Activated naive CD8-positive, alpha-beta T cell treated with anti-CD3 and anti-CD28 coated beads, Interleukin-2, amount 10 ng/mL, durations not matched to agents 7 days and 5 days (primary cell): ENCODE data around the gene CACNA2D2. TPM values are rescaled to one million over a fixed set of nuclear protein-coding genes. Genes with fewer than 3 reads are reported as not detected.
"Not testable (repeated sequence)": the region's sequence is repeated elsewhere in the genome, so short reads cannot be mapped to it uniquely, and the experiment has no call there.

Experiments used
- ATAC-seq: fragments of 150-1000 bp; cut with Tn5 transposase; one replicate; pipeline ENCODE4 v1.10.0; 2021; ENCODE audit warnings: low read depth, moderate library complexity
- POLR2A ChIA-PET: fragments of 350-600 bp; sonication (Branson Sonifier 250); formaldehyde crosslinking; loops from one replicate; lab custom pipeline; 2021; ENCODE audit warnings: antibody characterized with exemption; lab: Charles Lee
- DNase-seq: peaks from one replicate; pipeline ENCODE4 v3.0.0; 2021
- H3K27ac Mint-ChIP-seq: one replicate; pipeline ENCODE4 v1.8.0; 2022; ENCODE audit warnings: mild to moderate bottlenecking, mixed read lengths
- H3K27me3 Mint-ChIP-seq: one replicate; pipeline ENCODE4 v1.8.0; 2022; ENCODE audit warnings: mild to moderate bottlenecking, moderate library complexity, mixed read lengths
- H3K36me3 Mint-ChIP-seq: one replicate; pipeline ENCODE4 v1.8.0; 2021; ENCODE audit warnings: mild to moderate bottlenecking, mixed read lengths
- H3K4me1 Mint-ChIP-seq: one replicate; pipeline ENCODE4 v1.8.0; 2021; ENCODE audit warnings: mixed read lengths
- H3K4me3 Mint-ChIP-seq: one replicate; pipeline ENCODE4 v1.8.0; 2022; ENCODE audit warnings: mild to moderate bottlenecking, moderate library complexity, mixed read lengths
- H3K9me3 Mint-ChIP-seq: one replicate; pipeline ENCODE4 v1.8.0; 2021; ENCODE audit warnings: mixed read lengths
- total RNA-seq, 2 experiments: library from RNA; stranded (reverse); gene quantifications; one replicate each; pipeline ENCODE4 v1.2.3, GENCODE V29; 2021

Gene CACNA2D2
- total RNA-seq, 2 experiments from 2014 or later: 2.1 to 2.5 TPM

DNA sequence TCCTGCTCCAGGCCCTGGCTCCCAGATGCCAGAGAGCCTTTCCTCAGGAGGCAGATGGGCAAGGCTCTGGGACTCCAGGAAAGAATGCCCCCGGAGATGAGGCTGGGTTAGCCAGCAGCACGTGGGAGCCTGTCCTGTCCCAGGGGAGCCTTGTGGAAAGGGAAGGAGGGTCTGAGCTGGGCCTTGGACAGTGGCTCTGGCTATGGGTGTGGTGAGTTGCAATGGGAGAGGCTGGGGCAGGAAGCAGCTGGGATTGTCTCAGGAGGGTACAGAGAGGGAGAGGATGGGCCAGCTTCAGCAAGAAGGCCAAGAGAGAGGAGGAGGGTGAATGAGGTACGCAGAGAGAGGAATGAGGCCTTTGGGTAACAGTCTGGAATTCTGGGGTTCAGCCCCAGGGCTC lies 17.4 kb upstream of the CACNA2D2 start:
- POLR2A ChIA-PET: no interaction called here
- Mint-ChIP-seq H3K36me3 (no peaks in the 10 kb centered on the region), H3K27ac (peak overlapping the region; percentile 17), H3K27me3 (peaks cover 4% of the 10 kb centered on the region), H3K4me3 (no peak overlapping the region), H3K4me1 (peaks cover 9% of the 10 kb centered on the region), H3K9me3 (no peaks in the 10 kb centered on the region)
- DNase-seq: no peak
- no peak for ATAC-seq

DNA sequence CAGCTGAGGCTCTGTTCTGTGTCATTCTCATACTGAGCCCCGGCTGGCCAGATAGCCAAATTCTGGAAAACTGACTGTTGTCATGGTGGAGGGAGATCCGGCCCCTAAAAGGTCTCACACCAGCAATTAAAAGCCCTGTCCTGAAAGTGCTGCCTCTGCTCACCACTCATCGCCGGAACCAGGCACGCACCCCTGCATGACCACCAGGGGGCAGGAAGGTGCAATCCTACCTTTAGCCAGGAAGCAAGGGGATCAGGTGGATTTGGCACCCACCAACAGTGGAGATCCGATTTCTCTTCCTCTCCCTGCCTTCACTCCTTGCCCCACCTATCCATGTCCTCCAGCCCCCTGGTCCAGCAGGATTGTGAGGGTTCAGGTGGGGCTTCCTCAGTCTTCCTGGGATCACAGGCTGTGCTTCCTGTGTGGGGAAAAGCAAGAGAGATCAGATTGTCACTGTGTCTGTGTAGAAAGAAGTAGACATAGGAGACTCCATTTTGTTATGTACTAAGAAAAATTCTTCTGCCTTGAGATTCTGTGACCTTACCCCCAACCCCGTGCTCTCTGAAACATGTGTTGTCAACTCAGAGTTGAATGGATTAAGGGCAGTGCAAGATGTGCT lies 16.1 kb upstream of the CACNA2D2 start:
- H3K9me3 Mint-ChIP-seq: no peaks in the 10 kb centered on the region
- no peaks in the 10 kb centered on the region for H3K36me3 Mint-ChIP-seq
- POLR2A ChIA-PET: no interaction called here
- H3K27ac Mint-ChIP-seq: no peak overlapping the region
- ATAC-seq: peak; percentile 82
- peak; percentile 79 for DNase-seq
- peaks cover 6% of the 10 kb centered on the region for H3K4me1 Mint-ChIP-seq
- no peak overlapping the region for H3K4me3 Mint-ChIP-seq
- peaks cover 9% of the 10 kb centered on the region for H3K27me3 Mint-ChIP-seq

DNA sequence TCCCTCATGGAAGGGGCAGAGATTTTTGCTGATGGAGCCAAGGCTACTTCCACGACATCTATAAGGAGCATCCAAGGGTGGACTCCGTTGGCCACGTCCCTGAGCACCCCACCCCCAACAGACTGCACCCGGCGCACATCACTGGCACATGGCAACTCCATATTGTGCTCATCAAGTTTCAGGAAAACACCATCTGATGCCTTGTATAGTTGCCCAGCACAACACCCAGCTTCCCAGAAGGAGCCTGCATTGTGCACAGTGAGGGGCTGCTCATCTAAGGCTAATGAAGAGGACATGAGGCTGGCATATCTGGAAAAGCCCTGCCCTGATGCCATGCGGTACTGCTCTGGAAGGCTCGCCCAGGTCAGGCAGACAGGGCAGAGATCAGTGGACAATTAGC lies 15.0 kb upstream of the CACNA2D2 start:
- Mint-ChIP-seq H3K27ac (no peak overlapping the region), H3K4me3 (no peak overlapping the region), H3K4me1 (peaks cover 6% of the 10 kb centered on the region), H3K27me3 (peaks cover 11% of the 10 kb centered on the region), H3K9me3 (no peaks in the 10 kb centered on the region), H3K36me3 (no peaks in the 10 kb centered on the region)
- DNase-seq (no peak), ATAC-seq (no peak)
- POLR2A ChIA-PET: interaction anchor here (0.7 kb wide), 1 partner anchor 54 kb away, joined by 4 read pairs; no protein-coding TSS in a partner anchor

DNA sequence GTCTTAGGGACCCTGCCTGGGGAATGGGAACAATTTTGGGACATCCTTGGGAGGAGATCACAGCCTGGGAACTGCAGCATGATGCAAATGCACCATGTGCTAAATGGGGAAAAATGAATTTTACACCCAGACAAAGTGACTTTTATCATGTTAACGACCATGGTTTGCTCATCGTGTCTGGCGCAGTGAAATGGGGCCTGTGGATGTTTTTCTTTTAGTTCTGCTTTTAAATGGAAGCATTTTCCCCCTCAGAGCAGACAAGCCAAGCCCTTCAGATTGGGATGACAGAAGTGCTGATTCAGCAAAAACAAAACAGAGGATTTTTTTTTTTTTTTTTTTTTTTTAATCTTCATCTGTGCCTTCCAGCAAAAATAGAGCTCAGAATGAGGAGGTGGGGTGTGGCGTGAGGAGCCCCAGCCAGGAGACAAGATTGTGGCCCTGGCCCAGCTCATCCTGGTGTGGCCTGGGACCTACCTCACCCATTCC lies 14.3 kb upstream of the CACNA2D2 start:
- peaks cover 6% of the 10 kb centered on the region for H3K4me1 Mint-ChIP-seq
- POLR2A ChIA-PET: interaction anchor here (0.7 to 1.3 kb wide), 2 partner anchors 54 to 94 kb away, joined by 3 to 4 read pairs; partner anchors contain the start of gene CISH
- no peak overlapping the region for H3K4me3 Mint-ChIP-seq
- H3K36me3 Mint-ChIP-seq: no peaks in the 10 kb centered on the region
- no peak overlapping the region for H3K27ac Mint-ChIP-seq
- DNase-seq (no peak), ATAC-seq (no peak)
- H3K27me3 Mint-ChIP-seq: peaks cover 11% of the 10 kb centered on the region
- no peaks in the 10 kb centered on the region for H3K9me3 Mint-ChIP-seq

DNA sequence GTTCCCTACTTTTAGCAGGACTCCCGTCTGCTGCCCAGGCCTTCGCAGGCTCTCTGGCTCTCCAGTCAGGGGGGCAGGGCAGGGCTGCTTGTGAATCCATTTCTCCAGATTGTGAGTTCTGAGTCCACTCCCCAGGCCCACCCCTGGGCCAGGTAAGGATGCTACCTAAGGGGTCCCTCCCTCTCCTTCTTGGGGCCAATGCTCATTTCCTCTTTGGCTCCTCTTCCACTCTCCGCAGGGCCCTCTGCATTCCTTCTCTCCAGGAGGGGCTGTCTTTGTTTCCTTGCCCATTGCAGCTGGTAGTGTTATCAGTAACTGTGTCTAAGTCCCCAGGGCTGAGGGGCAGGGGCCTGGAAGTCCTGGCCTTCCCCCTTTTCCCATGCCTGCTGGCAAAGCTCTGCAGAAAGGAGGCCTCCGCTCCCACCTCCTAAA lies 13.0 kb upstream of the CACNA2D2 start:
- Mint-ChIP-seq H3K4me3 (no peak overlapping the region), H3K36me3 (no peaks in the 10 kb centered on the region), H3K9me3 (no peaks in the 10 kb centered on the region), H3K27me3 (peaks cover 11% of the 10 kb centered on the region), H3K4me1 (peaks cover 6% of the 10 kb centered on the region), H3K27ac (no peak overlapping the region)
- DNase-seq: no peak
- ATAC-seq: no peak
- POLR2A ChIA-PET: interaction anchor here (1.3 kb wide), 1 partner anchor 96 kb away, joined by 3 read pairs; the partner anchor contains the start of gene CISH

DNA sequence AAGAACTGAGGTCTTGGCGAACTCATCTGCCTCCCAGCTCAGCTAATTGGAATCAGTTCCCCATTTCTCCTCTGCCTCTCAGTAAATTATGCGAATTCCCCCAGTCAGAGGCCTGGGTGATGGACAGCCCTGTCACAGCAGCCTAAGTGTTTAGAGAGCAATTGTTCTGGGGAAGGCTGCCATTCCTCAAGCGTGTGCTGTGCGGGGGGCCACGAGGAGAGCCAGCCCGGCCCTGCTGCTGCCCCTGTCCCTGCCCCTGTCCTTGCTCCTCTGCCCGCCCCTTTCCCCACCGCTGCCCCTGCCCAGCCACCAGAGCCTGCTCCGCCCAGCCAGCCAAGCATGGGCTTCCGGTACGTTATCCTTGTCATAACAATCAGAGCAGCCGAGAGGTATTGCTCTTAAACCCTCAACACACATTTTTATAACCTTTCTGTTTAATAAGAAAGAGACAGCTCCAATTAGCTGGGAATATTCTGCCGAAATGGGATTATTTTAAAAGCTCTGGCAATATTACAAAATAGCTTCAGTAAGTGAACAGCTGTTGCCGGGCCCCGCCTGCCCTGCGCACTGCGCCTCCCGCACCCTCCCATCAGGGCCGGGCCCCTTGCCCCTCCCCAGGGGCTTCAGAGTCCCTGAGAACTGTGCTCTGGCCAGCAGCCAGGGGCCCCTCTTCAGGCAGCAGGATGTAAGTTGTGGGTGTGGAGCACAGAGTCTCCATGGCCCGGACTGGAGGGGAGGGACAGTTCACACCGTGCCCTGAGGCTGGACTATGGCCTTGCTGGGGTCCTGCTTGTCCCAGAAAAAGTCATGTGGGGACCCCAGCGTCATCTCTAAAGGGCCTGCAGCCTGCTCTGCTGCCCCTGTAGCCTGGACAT lies 12.4 kb upstream of the CACNA2D2 start:
- H3K4me3 Mint-ChIP-seq: no peak overlapping the region
- peaks cover 11% of the 10 kb centered on the region for H3K27me3 Mint-ChIP-seq
- H3K36me3 Mint-ChIP-seq: no peaks in the 10 kb centered on the region
- POLR2A ChIA-PET: no interaction called here
- H3K4me1 Mint-ChIP-seq: peaks cover 6% of the 10 kb centered on the region
- H3K9me3 Mint-ChIP-seq: no peaks in the 10 kb centered on the region
- peak; percentile 41 for ATAC-seq
- H3K27ac Mint-ChIP-seq: no peak overlapping the region
- no peak for DNase-seq

DNA sequence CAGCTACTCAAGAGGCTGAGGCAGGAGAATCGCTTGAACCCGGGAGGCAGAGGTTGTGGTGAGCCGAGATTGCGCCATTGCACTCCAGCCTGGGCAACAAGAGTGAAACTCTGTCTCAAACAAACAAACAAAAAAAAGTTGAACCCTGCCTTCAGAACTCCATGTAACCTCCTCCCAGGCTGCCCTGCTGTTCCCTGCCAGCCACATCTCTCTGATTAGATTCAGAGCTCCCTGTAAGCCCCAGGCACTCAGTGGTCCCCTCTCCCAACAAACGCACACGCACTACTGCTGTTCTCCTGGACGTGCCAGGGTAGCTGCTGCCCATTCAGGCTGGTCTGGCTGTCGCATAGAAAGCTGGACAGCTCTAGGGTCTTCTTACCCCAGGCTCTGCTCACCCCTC lies 9.5 kb upstream of the CACNA2D2 start:
- H3K9me3 Mint-ChIP-seq, ATAC-seq, DNase-seq, H3K4me1 Mint-ChIP-seq, H3K36me3 Mint-ChIP-seq, H3K4me3 Mint-ChIP-seq, H3K27ac Mint-ChIP-seq, POLR2A ChIA-PET: not testable (repeated sequence)
- peaks cover 11% of the 10 kb centered on the region for H3K27me3 Mint-ChIP-seq

DNA sequence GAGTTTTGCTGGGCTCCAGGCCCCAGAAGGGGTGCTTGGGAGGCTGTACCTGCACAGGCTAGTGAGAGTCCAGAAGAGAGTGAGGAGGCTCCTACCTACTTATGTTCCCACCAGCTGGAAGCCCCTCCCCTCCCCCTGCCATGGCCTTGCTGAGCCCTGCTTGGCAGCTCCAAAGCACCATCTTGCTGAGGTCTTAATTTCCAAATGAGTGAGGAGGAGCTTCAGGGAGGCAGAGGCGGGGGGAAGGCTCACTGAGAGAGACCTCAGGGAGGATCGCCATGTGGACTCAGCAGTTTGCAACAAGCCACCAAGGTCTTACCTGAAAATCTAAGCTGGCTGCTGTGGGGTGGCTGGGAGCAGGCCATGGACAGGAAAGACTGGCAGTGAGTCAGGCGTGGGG lies 8.7 kb upstream of the CACNA2D2 start:
- no peak for ATAC-seq
- peaks cover 8% of the 10 kb centered on the region for H3K4me1 Mint-ChIP-seq
- no peak overlapping the region for H3K27ac Mint-ChIP-seq
- DNase-seq: no peak
- no peak overlapping the region for H3K4me3 Mint-ChIP-seq
- POLR2A ChIA-PET: no interaction called here
- H3K36me3 Mint-ChIP-seq: no peaks in the 10 kb centered on the region
- peaks cover 14% of the 10 kb centered on the region for H3K27me3 Mint-ChIP-seq
- H3K9me3 Mint-ChIP-seq: no peaks in the 10 kb centered on the region

DNA sequence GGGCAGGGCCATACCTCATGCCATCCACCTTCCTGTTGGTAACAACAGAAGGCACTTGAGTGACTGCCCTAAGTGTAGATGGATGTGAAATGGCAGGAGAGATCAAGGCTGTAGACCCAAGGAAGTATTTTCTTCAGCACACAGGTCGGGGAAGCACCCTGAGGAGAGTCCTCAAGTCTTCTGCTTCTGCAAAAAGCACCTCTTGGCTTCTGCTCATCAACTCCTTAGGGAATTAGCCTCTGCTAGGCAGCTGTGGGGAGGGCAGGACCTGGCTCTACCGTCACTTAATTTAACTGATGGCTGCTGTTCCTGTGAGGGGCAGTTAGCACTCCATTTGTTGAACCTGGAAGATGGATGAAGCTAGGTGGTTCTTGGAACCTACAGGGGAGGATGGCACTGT lies 6.9 kb upstream of the CACNA2D2 start:
- no peaks in the 10 kb centered on the region for H3K36me3 Mint-ChIP-seq
- POLR2A ChIA-PET: no interaction called here
- H3K27ac Mint-ChIP-seq: no peak overlapping the region
- ATAC-seq (no peak), DNase-seq (no peak)
- H3K9me3 Mint-ChIP-seq: no peaks in the 10 kb centered on the region
- no peak overlapping the region for H3K4me3 Mint-ChIP-seq
- peaks cover 13% of the 10 kb centered on the region for H3K27me3 Mint-ChIP-seq
- H3K4me1 Mint-ChIP-seq: peaks cover 6% of the 10 kb centered on the region

DNA sequence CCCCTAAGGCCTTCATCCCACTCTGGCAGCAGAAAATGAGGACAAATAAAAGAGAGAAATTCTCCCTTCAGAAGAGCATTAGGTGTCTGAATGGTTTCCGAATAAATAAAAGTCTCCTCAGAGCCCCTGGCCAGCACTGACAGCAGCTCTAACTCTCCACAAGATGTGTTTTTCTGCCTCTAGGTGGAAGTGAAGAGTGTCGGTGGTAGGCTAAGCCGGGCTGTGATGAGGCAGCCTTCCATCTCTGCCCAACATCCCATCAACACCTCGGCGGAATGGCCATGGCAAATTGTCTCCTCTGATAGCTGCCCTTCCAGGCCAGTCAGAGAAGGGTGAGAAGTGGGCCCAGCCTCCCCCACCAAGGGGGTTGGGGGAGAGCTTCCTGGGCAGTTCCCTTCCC lies 6.3 kb upstream of the CACNA2D2 start:
- peaks cover 13% of the 10 kb centered on the region for H3K27me3 Mint-ChIP-seq
- no peaks in the 10 kb centered on the region for H3K36me3 Mint-ChIP-seq
- H3K4me1 Mint-ChIP-seq: peaks cover 6% of the 10 kb centered on the region
- H3K4me3 Mint-ChIP-seq: no peak overlapping the region
- POLR2A ChIA-PET: interaction anchor here (0.9 kb wide), 1 partner anchor 102 kb away, joined by 3 read pairs; the partner anchor contains the start of gene CISH
- DNase-seq (no peak), ATAC-seq (no peak)
- no peaks in the 10 kb centered on the region for H3K9me3 Mint-ChIP-seq
- H3K27ac Mint-ChIP-seq: no peak overlapping the region

DNA sequence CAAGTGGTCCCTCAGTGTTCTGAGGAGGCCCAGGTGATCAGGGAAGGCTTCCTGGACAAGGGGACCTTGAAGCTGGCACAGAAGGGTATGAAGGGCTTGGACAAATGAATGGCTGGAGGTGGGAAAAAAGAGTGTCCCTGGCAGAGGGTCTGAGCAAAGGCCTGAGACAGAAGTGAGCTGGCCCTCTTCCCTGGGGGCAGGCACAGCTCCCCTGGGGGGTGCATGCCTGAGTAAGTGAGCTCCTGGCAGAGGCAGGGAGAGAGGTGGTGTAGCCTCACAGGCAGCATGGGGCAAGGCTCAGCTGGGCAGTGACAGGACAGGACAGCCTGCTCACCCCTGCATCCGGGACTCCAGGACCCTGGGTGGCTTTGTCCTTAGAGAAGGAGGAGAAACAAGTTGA lies 5.4 kb upstream of the CACNA2D2 start:
- Mint-ChIP-seq H3K9me3 (no peaks in the 10 kb centered on the region), H3K36me3 (no peaks in the 10 kb centered on the region), H3K4me1 (peaks cover 6% of the 10 kb centered on the region), H3K27ac (no peak overlapping the region), H3K27me3 (peaks cover 18% of the 10 kb centered on the region), H3K4me3 (no peak overlapping the region)
- POLR2A ChIA-PET: interaction anchor here (0.9 kb wide), 1 partner anchor 103 kb away, joined by 3 read pairs; the partner anchor contains the start of gene CISH
- DNase-seq (no peak), ATAC-seq (no peak)

DNA sequence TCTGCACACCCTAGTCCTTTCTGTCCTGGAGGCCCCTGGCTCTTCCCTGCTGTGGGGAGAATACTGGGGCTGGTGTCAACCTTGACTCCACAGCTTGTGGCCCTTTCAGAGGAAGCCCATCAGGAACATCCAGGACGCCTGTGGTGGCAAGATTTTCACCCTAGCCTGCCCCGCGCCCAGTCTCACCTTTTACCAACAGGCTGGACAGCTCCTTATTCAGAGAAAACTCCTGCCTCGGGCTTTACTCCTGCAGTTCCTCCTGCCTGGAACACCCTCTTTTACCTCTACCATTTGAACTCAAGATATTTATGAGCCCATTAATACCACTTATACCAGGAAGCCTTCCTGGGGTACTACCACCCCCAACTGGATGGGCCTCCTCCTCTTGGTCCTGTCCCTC lies 2.7 kb upstream of the CACNA2D2 start:
- no peaks in the 10 kb centered on the region for H3K9me3 Mint-ChIP-seq
- peaks cover 7% of the 10 kb centered on the region for H3K4me1 Mint-ChIP-seq
- ATAC-seq: no peak
- H3K27me3 Mint-ChIP-seq: peaks cover 35% of the 10 kb centered on the region
- no peaks in the 10 kb centered on the region for H3K36me3 Mint-ChIP-seq
- POLR2A ChIA-PET: no interaction called here
- no peak overlapping the region for H3K4me3 Mint-ChIP-seq
- no peak overlapping the region for H3K27ac Mint-ChIP-seq
- DNase-seq: no peak

DNA sequence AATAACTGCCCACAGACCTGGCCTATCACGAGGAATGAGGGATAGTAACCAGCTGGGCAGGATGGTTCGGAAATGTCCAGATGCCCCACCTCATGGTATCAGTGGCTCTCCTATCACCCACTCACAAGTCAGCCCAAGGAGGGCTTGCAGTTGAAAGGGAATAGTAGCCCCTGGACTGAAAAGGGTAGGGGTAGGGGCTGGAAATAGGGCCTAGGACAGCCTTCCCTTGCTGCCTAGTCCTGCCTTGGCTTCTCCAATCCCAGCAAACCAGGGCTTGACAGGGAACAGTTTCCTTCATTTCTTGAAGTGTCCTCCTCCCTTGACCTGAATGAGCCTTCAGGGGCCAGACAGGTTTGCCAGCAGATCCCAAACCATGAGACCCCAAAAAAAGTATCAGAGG lies 1.2 kb upstream of the CACNA2D2 start:
- no peaks in the 10 kb centered on the region for H3K9me3 Mint-ChIP-seq

More for the DNA sequence above, 1.2 kb upstream of the CACNA2D2 start:
- H3K27me3 Mint-ChIP-seq: peaks cover 44% of the 10 kb centered on the region
- ATAC-seq: no peak
- H3K36me3 Mint-ChIP-seq: no peaks in the 10 kb centered on the region
- H3K27ac Mint-ChIP-seq: no peak overlapping the region
- no peak overlapping the region for H3K4me3 Mint-ChIP-seq
- no peak for DNase-seq
- POLR2A ChIA-PET: interaction anchor here (1.2 kb wide), 1 partner anchor 56 kb away, joined by 3 read pairs; no protein-coding TSS in a partner anchor
- H3K4me1 Mint-ChIP-seq: peaks cover 7% of the 10 kb centered on the region
